HepG2 (cell line): ENCODE measurements around the gene NTM. TPM values are rescaled to one million over a fixed set of nuclear protein-coding genes. Genes with fewer than 3 reads are reported as not detected.

Source experiments
- ATAC-seq: fragments of 200-7000 bp; cut with Tn5 transposase; 3 replicates; pipeline ENCODE4 v1.9.1; 2020; ENCODE audit warnings: mild to moderate bottlenecking, moderate library complexity
- BruUV-seq: library from RNA; stranded (reverse); fragments of 400-500 nt; replicated peaks from 2 replicates; lab custom pipeline; 2021; lab: Mats Ljungman, UMichigan
- CTCF ChIA-PET: fragments of 300-600 bp; formaldehyde crosslinking; extraction: SDS; loops from one replicate; lab custom pipeline; 2021; ENCODE audit warnings: low total read pairs, inconsistent platforms, low intra/inter-chr PET ratio; lab: Yijun Ruan, JAX
- POLR2A ChIA-PET: fragments of 350-600 bp; sonication (Branson Sonifier 250); formaldehyde crosslinking; loops from one replicate; lab custom pipeline; 2020; ENCODE audit warnings: antibody characterized with exemption, inconsistent platforms; lab: Yijun Ruan, JAX
- DNase-seq: peaks from one replicate; pipeline ENCODE4 v3.0.0-alpha.2; 2015; ENCODE audit warnings: low spot score
- FAIRE-seq: peaks from 3 replicates; lab custom pipeline; 2011; peaks lifted over from hg19 to GRCh38; lab: Jason Lieb, UNC
- H2AFZ ChIP-seq: one replicate; pipeline ENCODE4 v1.6.1; 2011; ENCODE audit warnings: low read length, inconsistent platforms
- H3K27ac ChIP-seq: fragments of 300-600 bp; 3 replicates; pipeline ENCODE4 v1.8.0; 2011; ENCODE audit warnings: mixed run types, mild to moderate bottlenecking, mixed read lengths, low read length, inconsistent platforms; ENCODE audit not compliant: insufficient read depth; ENCODE audit errors: extremely low read length
- H3K27me3 ChIP-seq, 2 experiments: fragments of 200-600 bp in 1 of 2; 2 replicates in 1 of 2; 3 replicates in 1 of 2; pipeline versions ENCODE4 v1.6.0 to v1.8.0; 2011; ENCODE audit warnings: low read length in 2 of 2, mild to moderate bottlenecking in 2 of 2, moderate library complexity in 2 of 2, inconsistent platforms in 1 of 2; ENCODE audit not compliant: insufficient read depth in 2 of 2, control insufficient read depth in 1 of 2
- H3K36me3 ChIP-seq, 2 experiments: fragments of 200-600 bp in 1 of 2; replicated peaks in 1 of 2; 2 replicates in 1 of 2; 3 replicates in 1 of 2; pipeline versions ENCODE4 v1.5.1 to v1.8.0; 2011; ENCODE audit warnings: low read length in 2 of 2, inconsistent platforms in 1 of 2; ENCODE audit not compliant: insufficient read depth in 2 of 2, control insufficient read depth in 1 of 2
- H3K4me1 ChIP-seq: 2 replicates; pipeline ENCODE4 v1.5.1; 2012; ENCODE audit warnings: low read length, inconsistent platforms; ENCODE audit not compliant: insufficient read depth
- H3K4me2 ChIP-seq: 2 replicates; pipeline ENCODE4 v1.6.0; 2011; ENCODE audit warnings: low read depth, low read length, inconsistent platforms
- H3K4me3 ChIP-seq, 3 experiments: fragments of 200-600 bp in 1 of 3; sonication (generic), shearing (Covaris generic) in 1 of 3; replicated peaks in 1 of 3; 2 replicates each; pipeline ENCODE4 v1.5.1; 2011 to 2016; ENCODE audit warnings: low read length in 3 of 3, inconsistent platforms in 2 of 3, low read depth in 2 of 3, mild to moderate bottlenecking in 2 of 3, control low read depth in 1 of 3, mixed read lengths in 1 of 3; ENCODE audit not compliant: insufficient read depth in 1 of 3
- H3K79me2 ChIP-seq: one replicate; pipeline ENCODE4 v1.6.1; 2011; ENCODE audit warnings: low read length, inconsistent platforms; ENCODE audit not compliant: insufficient read depth
- H3K9ac ChIP-seq: 2 replicates; pipeline ENCODE4 v1.6.0; 2011; ENCODE audit warnings: mild to moderate bottlenecking, low read depth, low read length, inconsistent platforms; ENCODE audit not compliant: insufficient read depth
- H3K9me3 ChIP-seq: 2 replicates; pipeline ENCODE4 v1.5.1; 2012; ENCODE audit warnings: mild to moderate bottlenecking, low read length
- H4K20me1 ChIP-seq: 2 replicates; pipeline ENCODE4 v1.6.0; 2011; ENCODE audit warnings: inconsistent platforms, mild to moderate bottlenecking, low read length, moderate library complexity; ENCODE audit not compliant: insufficient read depth
- MTF2 ChIP-seq: sonication (generic); formaldehyde crosslinking; IDR thresholded peaks from 2 replicates; pipeline ENCODE4 v1.5.0; 2020; ENCODE audit warnings: missing genetic modification reagents, borderline replicate concordance
- TEAD3 ChIP-seq: optimal IDR thresholded peaks from 2 replicates; pipeline ENCODE3; 2016; ENCODE audit warnings: borderline replicate concordance
- ZBTB10 ChIP-seq: sonication (generic); formaldehyde crosslinking; IDR thresholded peaks from 2 replicates; pipeline ENCODE4 v1.4.0; 2020; ENCODE audit warnings: missing genetic modification reagents, borderline replicate concordance
- ZNF605 ChIP-seq: sonication (generic); formaldehyde crosslinking; IDR thresholded peaks from 2 replicates; pipeline ENCODE4 v1.8.0; 2022; ENCODE audit warnings: mild to moderate bottlenecking, missing genetic modification reagents
- ZNF646 ChIP-seq: sonication (generic); formaldehyde crosslinking; IDR thresholded peaks from 2 replicates; pipeline ENCODE4 v1.9.0; 2021; ENCODE audit warnings: mild to moderate bottlenecking, missing genetic modification reagents
- ZNF772 ChIP-seq: sonication (generic); formaldehyde crosslinking; IDR thresholded peaks from 2 replicates; pipeline ENCODE4 v1.5.0; 2020; ENCODE audit warnings: mild to moderate bottlenecking, missing genetic modification reagents
- WGBS: methylation state at CpG from one replicate; pipeline ENCODE4 v1.1.6; 2017; ENCODE audit warnings: low lambda C conversion rate; 5-methylcytosine and 5-hydroxymethylcytosine counted together
- in situ Hi-C: cut with HindIII; loops from 2 replicates; pipeline ENCODE4 v1.10.0; 2017; ENCODE audit warnings: low pct_unique_long_range_greater_than_20kb; ENCODE audit not compliant: extremely low pct_ligation_motif_present
- intact Hi-C: fragments of 100-400 bp; cut with micrococcal nuclease; formaldehyde crosslinking; loops from one replicate; pipeline ENCODE4 v1.10.0; 2022; ENCODE audit not compliant: unreplicated experiment
- polyA plus RNA-seq, 8 experiments: library from polyadenylated mRNA; depleted of rRNA in 3 of 8; stranded (reverse) in 7 of 8; unstranded in 1 of 8; fragments of >200 nt; fragmentation: Illumina TruSeq in 4 of 8; extraction: Trizol in 4 of 8; gene quantifications; 2 replicates each; pipeline versions ENCODE4 v1.2.1 to v1.2.3, GENCODE V29; 2011 to 2016; ENCODE audit warnings: low read depth in 4 of 8, missing spikeins in 1 of 8, mixed read lengths in 1 of 8; ENCODE audit not compliant: insufficient read depth in 1 of 8
- total RNA-seq, 5 experiments: library from RNA; depleted of rRNA; stranded (reverse); fragments of >200 nt; fragmentation: Illumina TruSeq; extraction: Trizol; gene quantifications; 2 replicates each; pipeline ENCODE4 v1.2.3, GENCODE V29; 2016; ENCODE audit warnings: low read depth in 1 of 5

NTM gene
- total and polyA plus RNA-seq, 2 of the 13 experiments (the other 11 are each of a cell fraction or from before 2014, with no cell fraction given) = not detected

GRCh38 chr11:131940126-131940525, 569.7 kb downstream of the NTM start:
- no TSS peak for BruUV-seq
- no peak overlapping the region for H3K4me2 ChIP-seq
- no peaks in the 10 kb centered on the region for H3K79me2 ChIP-seq
- in situ Hi-C loops (no loop called here), intact Hi-C loops (no loop called here)
- no peak overlapping the region for H3K9ac ChIP-seq
- ChIA-PET CTCF (no interaction called here), POLR2A (no interaction called here)
- ATAC-seq (no peak), FAIRE-seq (no peak), DNase-seq (no peak)
- TF ChIP-seq ZBTB10 (no peak), MTF2 (CRISPR knock-in tag) (no peak)
- peaks cover 0 to 8% of the 10 kb centered on the region in 2 experiments; a peak in 3 of 5 replicates for H3K27me3 ChIP-seq
- WGBS = 1% methylated on average over 4 of the region's 4 CpGs
- H3K4me1 ChIP-seq = no peaks in the 10 kb centered on the region
- no peaks in the 10 kb centered on the region for H3K9me3 ChIP-seq
- no peak overlapping the region for H3K4me3 ChIP-seq
- H4K20me1 ChIP-seq = no peaks in the 10 kb centered on the region
- H3K36me3 ChIP-seq = no peaks in the 10 kb centered on the region
- no peak overlapping the region for H3K27ac ChIP-seq
- H2AFZ ChIP-seq = no peak overlapping the region

- DNase-seq = no peak
- CTCF ChIA-PET = no interaction called here
- no peak for FAIRE-seq
- no peaks in the 10 kb centered on the region for H3K79me2 ChIP-seq
- in situ Hi-C loops = no loop called here
- H2AFZ ChIP-seq = no peak overlapping the region
- intact Hi-C loops = no loop called here
- POLR2A ChIA-PET = no interaction called here
- no peaks in the 10 kb centered on the region for H3K9me3 ChIP-seq
- ATAC-seq = no peak
- peaks cover 0 to 10% of the 10 kb centered on the region in 2 experiments; a peak in 3 of 5 replicates for H3K27me3 ChIP-seq
- no peaks in the 10 kb centered on the region for H4K20me1 ChIP-seq
- no peak overlapping the region for H3K4me3 ChIP-seq
- no TSS peak for BruUV-seq
- WGBS = 40% methylated on average over 7 of the region's 7 CpGs
- H3K4me1 ChIP-seq = no peaks in the 10 kb centered on the region
- no peak overlapping the region for H3K27ac ChIP-seq
- H3K36me3 ChIP-seq = no peaks in the 10 kb centered on the region
- H3K4me2 ChIP-seq = no peak overlapping the region
- no peak overlapping the region for H3K9ac ChIP-seq
- no peak for TF ChIP-seq ZNF772 (CRISPR knock-in tag)
- no peak for TF ChIP-seq ZNF646
- TF ChIP-seq TEAD3 = no peak
- no peak for TF ChIP-seq ZNF605 (CRISPR knock-in tag)
Measured at GRCh38 chr11:131942878-131943277, 572.5 kb downstream of the NTM start.
